NCI-H1436 (cell line): ENCODE data around the gene TMEM254.
"Not testable (repeated sequence)": the region's sequence is repeated elsewhere in the genome, so short reads cannot be mapped to it uniquely, and the experiment has no call there.

Experiments used
- DNase-seq: peaks from one replicate; lab custom pipeline; 2025; lab: John Stamatoyannopoulos, UW

TMEM254 gene

GRCh38 chr10:80078448-80079311, at the start of gene TMEM254:
TMEM254 (plus strand) TSS chr10:80078665; CDS start chr10:80078700, 35 bp downstream.
- peak; percentile 76 for DNase-seq

- DNase-seq: not testable (repeated sequence)
Observed at GRCh38 chr10:80029205-80029604, 49.3 kb upstream of the TMEM254 start.

GRCh38 chr10:80029865-80030264, 48.6 kb upstream of the TMEM254 start:
- DNase-seq: not testable (repeated sequence)

- DNase-seq: no peak
Observed at GRCh38 chr10:80032503-80032902, 46.0 kb upstream of the TMEM254 start.

- not testable (repeated sequence) for DNase-seq
Observed at GRCh38 chr10:80034766-80035165, 43.7 kb upstream of the TMEM254 start.

GRCh38 chr10:80035430-80035829, 43.0 kb upstream of the TMEM254 start:
- DNase-seq: not testable (repeated sequence)

GRCh38 chr10:80036921-80037500, 41.5 kb upstream of the TMEM254 start:
- not testable (repeated sequence) for DNase-seq

- not testable (repeated sequence) for DNase-seq
Observed at GRCh38 chr10:80038226-80038625, 40.2 kb upstream of the TMEM254 start.

- DNase-seq: no peak
Observed at GRCh38 chr10:80041162-80041561, 37.3 kb upstream of the TMEM254 start.

GRCh38 chr10:80044935-80045334, 33.5 kb upstream of the TMEM254 start:
- DNase-seq: not testable (repeated sequence)

- DNase-seq: peak; percentile 44
Observed at GRCh38 chr10:80046629-80047441, 31.6 kb upstream of the TMEM254 start.

- DNase-seq: no peak
Observed at GRCh38 chr10:80050752-80051151, 27.7 kb upstream of the TMEM254 start.

GRCh38 chr10:80051993-80052392, 26.5 kb upstream of the TMEM254 start:
- no peak for DNase-seq

- DNase-seq: no peak
Observed at GRCh38 chr10:80055760-80056159, 22.7 kb upstream of the TMEM254 start.

GRCh38 chr10:80057171-80057570, 21.3 kb upstream of the TMEM254 start:
- no peak for DNase-seq

GRCh38 chr10:80064120-80064886, 14.2 kb upstream of the TMEM254 start:
- no peak for DNase-seq

- DNase-seq: no peak
Observed at GRCh38 chr10:80066809-80067208, 11.7 kb upstream of the TMEM254 start.

GRCh38 chr10:80067821-80068220, 10.6 kb upstream of the TMEM254 start:
- not testable (repeated sequence) for DNase-seq

- no peak for DNase-seq
Observed at GRCh38 chr10:80068270-80068669, 10.2 kb upstream of the TMEM254 start.

GRCh38 chr10:80070057-80070456, 8.4 kb upstream of the TMEM254 start:
- DNase-seq: no peak

GRCh38 chr10:80072584-80072983, 5.9 kb upstream of the TMEM254 start:
- no peak for DNase-seq

GRCh38 chr10:80075781-80076180, 2.7 kb upstream of the TMEM254 start:
- no peak for DNase-seq
